Stromal cell of bone marrow (primary cell): ENCODE measurements around the gene IKZF3.
A peak's percentile ranks its signal among the peaks of the same experiment; 100 is the strongest.
"Not testable (repeated sequence)": the region's sequence is repeated elsewhere in the genome, so short reads cannot be mapped to it uniquely, and the experiment has no call there.

ENCODE experiments used
- DNase-seq: peaks from one replicate; pipeline ENCODE4 v3.0.0-alpha.2; 2012; ENCODE audit warnings: low read depth

Gene IKZF3

GRCh38 chr17:39739885-39740356 is 124.2 kb downstream of the IKZF3 start:
- DNase-seq: no peak

GRCh38 chr17:39738983-39739884 is 124.9 kb downstream of the IKZF3 start:
- no peak for DNase-seq

- no peak for DNase-seq
These were observed 125.6 kb downstream of the IKZF3 start for GRCh38 chr17:39738568-39738901.

GRCh38 chr17:39737760-39738567 is 126.1 kb downstream of the IKZF3 start, which contains the start of gene GRB7:
Gene GRB7, plus strand, starts transcription at chr17:39737938. Its CDS starts 4,364 bp downstream, at chr17:39742302.
- DNase-seq: no peak

GRCh38 chr17:39737206-39737759 is 126.8 kb downstream of the IKZF3 start:
- DNase-seq: no peak

- DNase-seq: no peak
These were observed 127.6 kb downstream of the IKZF3 start for GRCh38 chr17:39736319-39737165.

GRCh38 chr17:39735882-39736281 is 128.2 kb downstream of the IKZF3 start:
- no peak for DNase-seq

GRCh38 chr17:39732586-39732985 is 131.5 kb downstream of the IKZF3 start:
- DNase-seq: no peak

GRCh38 chr17:39730095-39730921 is 133.8 kb downstream of the IKZF3 start, which contains the start of gene MIEN1:
Gene MIEN1, minus strand, starts transcription at chr17:39730532. Its CDS starts 37 bp downstream, at chr17:39730495.
- peak; percentile 58 for DNase-seq

- no peak for DNase-seq
These were observed 134.7 kb downstream of the IKZF3 start for GRCh38 chr17:39729280-39729851.

GRCh38 chr17:39727556-39727955 is 136.6 kb downstream of the IKZF3 start:
- DNase-seq: no peak

- no peak for DNase-seq
These were observed 137.5 kb downstream of the IKZF3 start for GRCh38 chr17:39726617-39727016.

- not testable (repeated sequence) for DNase-seq
These were observed 138.2 kb downstream of the IKZF3 start for GRCh38 chr17:39725923-39726322.

- no peak for DNase-seq
These were observed 139.4 kb downstream of the IKZF3 start for GRCh38 chr17:39724731-39725130.

GRCh38 chr17:39722965-39723848 is 140.9 kb downstream of the IKZF3 start:
- no peak for DNase-seq

GRCh38 chr17:39722104-39722503 is 142.0 kb downstream of the IKZF3 start:
- DNase-seq: no peak

- no peak for DNase-seq
These were observed 144.4 kb downstream of the IKZF3 start for GRCh38 chr17:39719563-39720355.

GRCh38 chr17:39717660-39718059 is 146.5 kb downstream of the IKZF3 start:
- DNase-seq: no peak
